AG10803 (cell line): Measurements from ENCODE around the gene CPLX4.

Experiments used
- DNase-seq: peaks from one replicate; pipeline ENCODE4 v3.0.0; 2010; ENCODE audit warnings: low read depth
- H3K4me3 ChIP-seq: 2 replicates; pipeline ENCODE4 v1.5.1; 2011; ENCODE audit warnings: mild to moderate bottlenecking, low read length, control low read depth
- TF ChIP-seq, protein P1 (sequence below): conservative IDR thresholded peaks from 2 replicates; pipeline ENCODE4 v1.5.1; 2011; ENCODE audit warnings: mild to moderate bottlenecking, low read length, control low read depth, inconsistent platforms

Gene CPLX4

DNA sequence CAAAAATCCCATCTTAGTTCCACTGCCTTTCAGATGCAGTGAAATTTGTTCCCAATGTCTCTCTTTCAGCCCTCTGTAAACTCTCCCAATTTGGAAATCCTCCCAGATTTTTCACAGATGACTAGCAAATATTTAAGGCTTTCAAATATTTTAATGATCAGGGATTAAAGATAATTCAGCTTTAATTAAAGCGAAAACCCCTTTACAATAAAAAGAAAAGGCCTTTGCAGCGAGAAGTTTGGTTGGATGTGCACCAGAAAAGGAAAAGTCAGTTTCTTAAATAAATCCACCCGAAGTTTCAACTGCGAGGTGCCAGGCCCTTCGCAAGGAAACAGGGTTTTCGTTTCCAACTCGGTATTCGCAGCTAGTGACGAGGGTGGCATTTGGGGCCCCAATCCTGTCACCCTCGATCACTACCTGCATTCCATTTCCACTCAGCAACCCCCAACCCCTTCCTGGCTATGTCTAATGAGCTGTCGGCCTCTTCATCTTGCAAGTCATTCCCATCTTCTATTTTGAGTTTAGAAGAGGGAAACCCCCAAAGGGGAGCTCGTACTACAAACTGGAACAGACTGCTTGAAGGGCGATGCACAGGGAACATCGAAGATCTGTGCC, 46.7 kb downstream of the CPLX4 start:
- TF ChIP-seq, protein P1, sequence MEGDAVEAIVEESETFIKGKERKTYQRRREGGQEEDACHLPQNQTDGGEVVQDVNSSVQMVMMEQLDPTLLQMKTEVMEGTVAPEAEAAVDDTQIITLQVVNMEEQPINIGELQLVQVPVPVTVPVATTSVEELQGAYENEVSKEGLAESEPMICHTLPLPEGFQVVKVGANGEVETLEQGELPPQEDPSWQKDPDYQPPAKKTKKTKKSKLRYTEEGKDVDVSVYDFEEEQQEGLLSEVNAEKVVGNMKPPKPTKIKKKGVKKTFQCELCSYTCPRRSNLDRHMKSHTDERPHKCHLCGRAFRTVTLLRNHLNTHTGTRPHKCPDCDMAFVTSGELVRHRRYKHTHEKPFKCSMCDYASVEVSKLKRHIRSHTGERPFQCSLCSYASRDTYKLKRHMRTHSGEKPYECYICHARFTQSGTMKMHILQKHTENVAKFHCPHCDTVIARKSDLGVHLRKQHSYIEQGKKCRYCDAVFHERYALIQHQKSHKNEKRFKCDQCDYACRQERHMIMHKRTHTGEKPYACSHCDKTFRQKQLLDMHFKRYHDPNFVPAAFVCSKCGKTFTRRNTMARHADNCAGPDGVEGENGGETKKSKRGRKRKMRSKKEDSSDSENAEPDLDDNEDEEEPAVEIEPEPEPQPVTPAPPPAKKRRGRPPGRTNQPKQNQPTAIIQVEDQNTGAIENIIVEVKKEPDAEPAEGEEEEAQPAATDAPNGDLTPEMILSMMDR: no peak
- no peak overlapping the region for H3K4me3 ChIP-seq

DNA sequence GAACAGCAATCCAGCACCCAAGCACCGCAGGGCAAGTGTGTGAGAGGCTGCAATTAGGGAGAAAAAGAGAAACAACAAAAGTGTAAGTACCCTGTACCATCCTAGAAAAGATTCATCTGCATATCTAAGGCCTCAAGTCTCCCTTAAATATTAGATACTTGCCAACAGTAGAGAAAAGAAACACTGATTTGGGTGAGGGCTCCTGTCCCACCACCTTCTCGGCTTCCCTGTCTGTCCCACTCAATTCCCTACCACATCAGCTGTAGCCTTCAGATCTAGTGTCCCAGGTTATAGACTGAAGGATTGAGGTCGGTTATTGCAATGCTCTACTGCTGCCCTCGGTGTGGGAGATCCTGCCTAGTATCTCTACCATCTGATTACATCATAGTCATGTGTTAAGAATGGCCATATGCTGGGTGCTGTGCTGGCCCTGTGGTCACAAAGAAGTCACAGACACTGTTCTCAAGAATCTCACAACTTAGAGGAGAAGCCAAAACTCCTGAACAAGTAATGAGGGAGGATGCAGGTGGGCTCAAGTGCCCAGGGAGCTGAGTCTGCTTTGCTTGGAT, 47.7 kb downstream of the CPLX4 start:
- no peak overlapping the region for H3K4me3 ChIP-seq
- DNase-seq: no peak
- TF ChIP-seq, protein P1: no peak

More for the DNA sequence above, 46.7 kb downstream of the CPLX4 start:
- DNase-seq: no peak

DNA sequence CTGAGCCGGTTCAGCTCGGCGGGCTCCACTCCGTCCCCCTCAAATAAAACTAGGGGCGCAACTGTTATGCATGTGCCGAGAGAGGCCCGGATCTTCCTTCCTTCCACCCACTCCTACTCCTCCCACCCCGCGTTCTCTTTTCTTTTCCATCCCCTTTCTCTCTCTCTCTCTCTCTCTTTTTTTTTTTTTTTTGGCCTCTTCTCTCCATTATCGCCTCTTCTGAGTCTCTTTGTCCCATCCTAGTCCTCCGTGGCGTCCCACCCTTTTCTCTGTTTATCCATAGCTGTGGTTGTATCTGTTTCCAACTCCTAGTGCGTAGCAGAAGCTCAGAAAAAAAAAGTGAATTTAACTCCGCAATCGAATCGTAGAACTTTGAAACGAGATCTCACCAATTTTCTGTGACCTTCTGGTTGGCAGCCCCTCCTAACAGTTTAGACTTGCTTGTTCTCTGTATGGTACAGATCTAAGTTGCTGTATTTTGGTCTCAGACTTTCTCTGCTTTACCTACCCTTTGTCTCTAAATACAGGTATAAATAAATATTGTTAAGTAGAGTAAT, 48.8 kb downstream of the CPLX4 start:
- no peak for DNase-seq
- TF ChIP-seq, protein P1: no peak
- no peak overlapping the region for H3K4me3 ChIP-seq

DNA sequence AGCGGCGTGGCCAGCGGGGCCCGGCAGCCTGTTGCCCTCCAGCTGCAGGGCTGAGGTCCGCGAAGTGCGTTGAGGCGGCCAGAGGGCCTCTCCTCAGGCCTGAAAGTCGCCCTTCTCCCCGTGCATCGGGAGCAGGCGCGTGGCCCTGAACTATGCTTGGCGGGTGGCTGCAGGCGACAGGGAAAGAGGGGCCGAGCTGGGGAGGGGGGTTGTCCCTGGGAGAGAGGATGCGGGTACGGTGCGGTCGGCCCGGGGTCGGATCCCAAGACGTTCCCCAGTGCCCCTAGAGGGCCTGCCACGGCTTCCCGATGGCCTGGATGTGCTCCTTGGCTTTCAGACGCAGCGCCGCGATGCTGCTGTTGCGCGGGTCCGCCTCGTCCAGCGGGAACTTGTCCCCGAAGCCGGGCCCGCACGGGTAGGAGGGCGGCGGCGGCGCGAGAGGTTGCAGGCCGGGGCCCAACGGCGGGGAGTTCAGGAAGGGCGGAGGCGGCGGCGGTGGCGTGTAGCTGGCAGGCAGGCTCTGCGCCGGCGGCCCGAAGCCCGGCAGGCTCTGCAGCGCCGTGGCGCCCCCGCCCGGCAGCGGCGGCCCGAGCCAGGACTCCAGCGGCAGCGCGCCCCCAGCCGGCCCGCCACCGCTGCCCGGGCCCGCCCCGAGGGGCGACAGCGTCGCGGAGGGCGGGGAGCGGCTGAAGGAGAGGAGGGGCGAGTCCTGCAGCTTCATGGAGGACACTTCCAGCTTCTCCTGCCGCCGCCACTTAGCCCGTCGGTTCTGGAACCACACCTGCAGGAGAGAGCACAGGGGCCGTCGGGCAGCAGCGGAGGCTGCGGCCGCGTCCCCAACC, 49.5 kb downstream of the CPLX4 start:
- no peak overlapping the region for H3K4me3 ChIP-seq
- TF ChIP-seq, protein P1: no peak
- no peak for DNase-seq

DNA sequence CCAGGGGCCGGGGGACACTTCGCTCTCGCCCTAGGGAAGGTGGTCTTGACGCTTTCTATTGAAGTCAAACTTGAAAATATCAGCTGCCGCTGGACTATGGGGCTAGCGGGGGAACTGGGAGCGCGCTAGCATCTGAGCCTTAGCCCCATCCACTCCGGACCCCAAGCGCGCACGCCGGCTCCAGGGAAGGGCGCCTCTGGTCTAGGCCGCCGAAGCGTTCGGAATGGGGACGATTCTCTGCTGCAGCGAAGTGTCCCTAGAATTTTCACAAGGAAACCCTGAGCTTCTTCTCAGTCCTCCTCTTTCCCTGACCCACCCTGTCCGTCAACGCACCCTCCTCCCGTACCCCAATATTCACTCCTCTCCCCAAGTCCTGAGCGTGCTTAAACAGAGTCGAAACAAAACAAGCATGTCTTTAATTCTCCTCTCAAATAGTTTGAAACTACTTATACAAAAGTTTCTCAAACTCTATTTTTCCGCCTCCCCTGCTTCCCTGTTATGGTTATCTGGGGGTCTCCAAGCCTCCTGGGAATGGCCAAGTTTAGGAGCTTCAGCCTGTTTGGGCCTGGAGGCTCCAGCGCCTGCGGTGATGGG, 50.2 kb downstream of the CPLX4 start:
- TF ChIP-seq, protein P1: no peak
- H3K4me3 ChIP-seq: no peak overlapping the region
- DNase-seq: no peak

DNA sequence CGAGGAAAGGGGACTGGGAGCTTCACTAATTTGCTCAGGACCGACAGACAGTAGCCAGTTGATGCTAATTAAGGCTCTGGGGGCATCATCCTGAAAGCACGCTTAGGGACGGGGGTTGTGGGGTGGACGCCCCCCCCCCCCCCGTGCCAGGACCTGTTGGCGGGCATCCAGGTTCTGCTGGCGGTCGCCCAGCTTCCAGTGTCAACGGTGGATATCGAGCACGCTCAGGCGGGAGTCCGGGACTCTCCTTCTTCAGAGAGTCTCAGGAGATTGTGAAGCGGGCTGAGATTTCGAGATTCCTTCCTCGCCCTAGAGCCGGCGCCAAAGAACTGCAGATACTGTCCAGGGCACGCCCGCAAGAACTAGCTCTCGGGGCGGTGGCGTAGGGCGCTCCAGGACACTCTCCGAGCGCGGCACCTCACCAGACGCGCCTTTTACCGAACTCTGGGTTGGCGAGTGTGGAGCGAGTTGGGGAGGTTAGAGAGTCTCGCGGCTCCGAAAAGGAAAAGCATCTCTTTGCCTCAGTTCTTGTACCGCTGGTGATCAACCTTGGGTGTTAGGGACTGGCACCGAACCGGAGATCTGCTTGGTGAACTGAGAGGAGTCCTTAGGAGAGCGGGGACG, 50.8 kb downstream of the CPLX4 start:
- no peak for DNase-seq
- TF ChIP-seq, protein P1: no peak; the same call in 1 of the 2 replicates
- no peak overlapping the region for H3K4me3 ChIP-seq
